GM18502 (cell line): Measurements from ENCODE around the gene WNT6.

Experiments
- ATAC-seq: cut with Tn5 transposase; IDR thresholded peaks from one replicate; pipeline ENCODE4 v1.9.1; 2021; ENCODE audit warnings: mild to moderate bottlenecking; ENCODE audit not compliant: unreplicated experiment, poor library complexity

Gene WNT6

DNA sequence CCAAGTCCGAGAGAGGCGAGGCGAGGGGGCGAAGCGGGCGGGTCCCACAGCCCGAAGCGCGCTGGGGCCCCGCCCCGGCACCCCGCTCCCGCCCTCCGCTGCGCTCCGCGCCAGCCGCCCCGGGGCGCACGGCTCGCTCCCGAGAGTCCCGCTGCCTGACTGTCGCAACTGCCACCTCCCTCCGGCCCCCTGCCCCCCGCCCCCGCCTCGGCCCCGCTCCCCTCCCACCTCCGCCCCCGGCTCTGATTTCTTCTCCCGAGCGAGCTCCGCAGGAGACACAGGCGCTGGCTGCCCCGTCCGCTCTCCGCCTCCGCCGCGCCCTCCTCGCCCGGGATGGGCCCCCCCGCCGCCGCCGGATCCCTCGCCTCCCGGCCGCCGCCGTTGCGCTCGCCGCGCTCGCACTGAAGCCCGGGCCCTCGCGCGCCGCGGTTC is at the start of gene WNT6:
Gene WNT6 (plus strand): TSS at position 250 of the 432 bp plus-strand sequence. CDS start 233 bp downstream, outside the sequence.
- no peak for ATAC-seq

DNA sequence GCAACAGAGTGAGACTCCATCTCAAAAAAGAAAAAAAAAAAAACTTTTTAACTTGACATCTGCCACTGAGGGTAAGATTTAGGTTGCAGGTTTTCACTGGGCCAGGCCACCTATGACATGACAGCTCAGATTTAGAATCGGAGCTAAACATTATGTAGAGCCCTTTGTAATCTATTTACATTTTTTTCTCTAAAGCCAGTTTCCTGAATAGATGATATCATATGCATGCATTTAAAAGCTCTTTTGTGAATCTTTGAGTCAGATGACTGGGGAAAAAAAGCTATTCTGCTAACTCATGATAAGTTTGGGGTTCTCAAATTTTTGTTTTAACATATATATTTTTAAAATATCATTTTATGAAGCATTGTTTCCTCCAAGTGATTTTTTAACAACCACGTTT is 49.3 kb upstream of the WNT6 start:
- no peak for ATAC-seq

DNA sequence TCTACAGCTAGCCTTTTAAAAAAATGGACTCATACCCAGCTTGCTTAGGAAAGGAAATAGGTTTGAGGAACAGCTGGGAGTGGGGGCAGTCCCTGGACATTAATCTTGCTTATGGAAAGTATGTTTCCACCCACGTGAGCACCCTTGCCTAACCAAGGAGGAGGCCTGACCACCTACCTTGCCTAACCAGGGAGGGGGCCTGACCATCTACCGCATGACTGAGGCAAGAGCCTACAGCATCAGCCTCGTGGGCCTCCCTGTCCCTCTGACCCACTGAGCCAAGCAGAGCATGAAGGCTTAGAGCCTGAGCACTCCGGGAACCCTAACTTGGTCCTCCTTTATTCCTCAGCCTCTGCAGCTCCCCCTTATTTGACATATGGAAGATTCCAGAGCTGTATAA is 48.2 kb upstream of the WNT6 start:
- ATAC-seq, result no peak

DNA sequence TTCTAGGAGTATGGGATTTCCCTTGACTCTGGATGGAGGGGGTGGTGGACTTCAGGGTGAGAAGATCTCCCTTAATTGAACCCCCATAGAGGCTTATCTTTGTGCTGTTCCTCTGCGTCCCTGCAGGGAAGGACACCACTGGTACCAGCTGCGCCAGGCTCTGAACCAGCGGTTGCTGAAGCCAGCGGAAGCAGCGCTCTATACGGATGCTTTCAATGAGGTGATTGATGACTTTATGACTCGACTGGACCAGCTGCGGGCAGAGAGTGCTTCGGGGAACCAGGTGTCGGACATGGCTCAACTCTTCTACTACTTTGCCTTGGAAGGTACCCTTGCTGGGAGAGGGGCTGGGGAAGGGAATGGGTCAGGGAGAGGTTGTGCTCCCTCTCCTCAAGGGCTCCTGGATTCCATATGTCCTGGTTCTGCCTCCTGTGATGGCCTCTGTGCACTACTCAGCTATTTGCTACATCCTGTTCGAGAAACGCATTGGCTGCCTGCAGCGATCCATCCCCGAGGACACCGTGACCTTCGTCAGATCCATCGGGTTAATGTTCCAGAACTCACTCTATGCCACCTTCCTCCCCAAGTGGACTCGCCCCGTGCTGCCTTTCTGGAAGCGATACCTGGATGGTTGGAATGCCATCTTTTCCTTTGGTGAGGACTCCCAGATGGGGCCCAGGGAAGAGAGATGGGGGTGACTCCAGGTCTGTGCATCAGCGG is 47.3 kb upstream of the WNT6 start:
- no peak for ATAC-seq

DNA sequence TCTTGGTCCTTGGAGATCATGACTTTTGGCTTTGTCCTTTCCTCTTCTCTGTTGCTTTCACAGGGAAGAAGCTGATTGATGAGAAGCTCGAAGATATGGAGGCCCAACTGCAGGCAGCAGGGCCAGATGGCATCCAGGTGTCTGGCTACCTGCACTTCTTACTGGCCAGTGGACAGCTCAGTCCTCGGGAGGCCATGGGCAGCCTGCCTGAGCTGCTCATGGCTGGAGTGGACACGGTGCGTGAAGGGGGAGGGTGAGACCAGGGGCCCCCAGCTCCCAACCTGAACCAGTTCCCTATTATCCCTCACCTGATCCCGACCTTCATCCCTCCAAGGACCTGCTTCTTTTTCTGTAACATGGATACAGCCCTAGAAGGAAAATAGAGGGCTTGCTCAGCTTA is 46.7 kb upstream of the WNT6 start:
- no peak for ATAC-seq

DNA sequence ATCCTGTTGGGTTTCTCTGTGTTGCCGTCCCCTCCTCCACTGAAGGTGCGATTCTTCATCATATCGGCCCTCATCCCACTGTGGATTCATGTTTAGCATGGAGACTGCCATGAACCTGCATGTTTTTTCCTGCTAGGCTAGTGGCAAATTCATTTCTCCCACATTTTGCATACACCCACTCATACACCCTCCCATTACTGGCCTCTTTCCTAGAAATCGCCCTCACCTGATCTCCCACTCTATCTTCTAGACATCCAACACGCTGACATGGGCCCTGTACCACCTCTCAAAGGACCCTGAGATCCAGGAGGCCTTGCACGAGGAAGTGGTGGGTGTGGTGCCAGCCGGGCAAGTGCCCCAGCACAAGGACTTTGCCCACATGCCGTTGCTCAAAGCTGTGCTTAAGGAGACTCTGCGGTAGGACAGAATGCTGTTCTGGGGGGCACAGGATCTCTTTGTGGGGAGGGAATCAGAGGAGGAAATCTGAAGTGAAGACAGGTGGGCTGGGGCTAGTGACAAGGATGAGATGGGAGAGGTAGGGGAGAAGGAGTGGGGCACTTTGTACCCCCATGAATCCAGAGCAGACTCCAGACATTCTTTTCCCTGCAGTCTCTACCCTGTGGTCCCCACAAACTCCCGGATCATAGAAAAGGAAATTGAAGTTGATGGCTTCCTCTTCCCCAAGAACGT is 45.7 kb upstream of the WNT6 start:
- ATAC-seq, result no peak

DNA sequence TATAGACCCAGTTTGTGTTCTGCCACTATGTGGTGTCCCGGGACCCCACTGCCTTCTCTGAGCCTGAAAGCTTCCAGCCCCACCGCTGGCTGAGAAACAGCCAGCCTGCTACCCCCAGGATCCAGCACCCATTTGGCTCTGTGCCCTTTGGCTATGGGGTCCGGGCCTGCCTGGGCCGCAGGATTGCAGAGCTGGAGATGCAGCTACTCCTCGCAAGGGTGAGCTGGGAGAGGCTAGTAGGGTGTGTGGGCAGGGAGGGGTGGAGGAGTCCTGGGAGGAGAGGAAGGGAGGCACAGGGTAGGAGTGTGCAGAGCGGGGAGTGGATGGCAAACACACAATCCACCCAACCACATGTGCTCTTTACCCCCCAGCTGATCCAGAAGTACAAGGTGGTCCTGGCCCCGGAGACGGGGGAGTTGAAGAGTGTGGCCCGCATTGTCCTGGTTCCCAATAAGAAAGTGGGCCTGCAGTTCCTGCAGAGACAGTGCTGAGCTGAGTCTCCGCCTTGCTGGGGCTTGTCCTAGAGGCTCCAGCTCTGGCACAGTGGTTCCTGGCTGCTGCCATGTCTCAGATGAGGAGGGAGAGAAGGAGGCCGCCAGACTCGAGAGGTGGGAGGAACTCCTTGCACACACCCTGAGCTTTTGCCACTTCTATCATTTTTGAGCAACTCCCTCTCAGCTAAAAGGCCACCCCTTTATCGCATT is 44.9 kb upstream of the WNT6 start:
- ATAC-seq, result no peak

DNA sequence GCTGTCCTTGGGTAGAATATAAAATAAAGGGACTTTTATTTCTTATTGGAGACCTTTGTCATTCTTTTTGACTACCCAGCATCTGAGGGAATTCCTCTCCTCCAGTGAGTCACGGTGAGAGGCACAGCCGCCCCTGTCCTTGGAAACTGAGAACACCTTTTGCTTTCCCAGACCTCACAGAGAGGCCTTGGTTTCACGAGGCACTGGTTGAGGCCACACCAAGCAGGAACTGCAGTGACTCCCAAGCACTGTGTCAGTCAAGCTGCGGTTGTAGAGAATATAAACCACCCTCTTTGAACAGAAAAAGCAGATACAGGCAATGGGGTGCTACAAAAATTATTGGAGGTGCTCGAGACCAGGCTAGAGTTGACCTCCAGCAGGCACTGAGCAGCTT is 44.4 kb upstream of the WNT6 start:
- no peak for ATAC-seq

DNA sequence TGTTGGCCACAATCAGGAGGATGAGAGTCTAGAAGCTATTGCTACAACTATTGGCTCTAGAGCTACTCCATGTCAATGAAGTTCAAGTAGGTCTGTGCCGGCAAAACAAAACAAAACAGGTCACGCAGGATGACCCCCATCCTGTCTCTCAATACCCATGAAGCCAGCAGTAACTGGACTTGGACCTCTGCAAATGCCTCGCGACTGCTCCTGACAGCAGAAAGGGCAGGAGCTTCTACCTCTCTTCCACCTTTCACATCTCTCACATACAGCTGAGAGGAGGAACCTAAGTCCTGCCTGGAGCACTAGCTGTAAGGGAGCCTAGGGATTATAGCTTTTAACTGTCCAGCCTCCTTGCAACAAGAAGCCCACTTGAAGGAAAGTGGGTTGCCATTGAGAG is 44.0 kb upstream of the WNT6 start:
- no peak for ATAC-seq

DNA sequence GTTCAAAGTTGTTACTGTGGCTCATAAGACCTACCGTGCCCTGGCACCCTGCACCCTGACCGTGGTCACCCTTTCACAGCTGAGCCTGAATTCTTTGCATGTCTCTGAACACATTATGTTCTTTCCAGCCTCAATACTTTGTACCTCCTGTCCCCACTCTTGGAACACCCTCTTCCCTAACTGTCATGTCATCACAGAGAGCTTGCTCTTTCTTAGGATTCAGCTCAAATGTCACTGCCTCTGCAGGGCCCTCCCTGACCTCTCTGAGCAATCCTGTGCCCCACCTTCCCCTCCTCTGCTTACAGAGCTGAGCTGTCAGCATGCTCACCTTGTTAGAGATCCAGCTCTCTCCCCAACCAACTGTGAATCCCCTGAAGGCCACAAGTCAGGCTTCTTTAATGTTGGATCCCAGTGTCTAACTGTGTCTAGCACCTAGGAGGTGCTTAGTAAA is 43.0 kb upstream of the WNT6 start:
- ATAC-seq, result no peak

DNA sequence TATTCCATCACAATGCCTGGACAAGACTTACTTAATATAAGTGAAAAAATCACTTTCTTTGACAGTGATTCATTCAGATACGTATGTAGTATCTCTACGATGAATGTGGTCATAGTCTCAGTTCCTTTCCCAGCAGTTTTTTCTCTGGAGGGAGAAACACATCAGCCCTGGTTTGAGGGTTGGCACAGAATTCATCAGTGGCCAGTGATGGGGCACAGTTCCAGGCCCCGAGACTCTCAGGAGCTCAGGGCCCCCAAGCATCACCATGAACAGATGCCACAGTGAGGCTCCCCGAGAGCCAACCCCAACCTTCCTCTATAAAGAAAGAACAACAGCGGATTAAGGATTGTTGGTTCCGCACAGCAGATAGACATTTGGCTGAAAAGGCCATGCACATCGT is 40.5 kb upstream of the WNT6 start:
- ATAC-seq, result no peak

DNA sequence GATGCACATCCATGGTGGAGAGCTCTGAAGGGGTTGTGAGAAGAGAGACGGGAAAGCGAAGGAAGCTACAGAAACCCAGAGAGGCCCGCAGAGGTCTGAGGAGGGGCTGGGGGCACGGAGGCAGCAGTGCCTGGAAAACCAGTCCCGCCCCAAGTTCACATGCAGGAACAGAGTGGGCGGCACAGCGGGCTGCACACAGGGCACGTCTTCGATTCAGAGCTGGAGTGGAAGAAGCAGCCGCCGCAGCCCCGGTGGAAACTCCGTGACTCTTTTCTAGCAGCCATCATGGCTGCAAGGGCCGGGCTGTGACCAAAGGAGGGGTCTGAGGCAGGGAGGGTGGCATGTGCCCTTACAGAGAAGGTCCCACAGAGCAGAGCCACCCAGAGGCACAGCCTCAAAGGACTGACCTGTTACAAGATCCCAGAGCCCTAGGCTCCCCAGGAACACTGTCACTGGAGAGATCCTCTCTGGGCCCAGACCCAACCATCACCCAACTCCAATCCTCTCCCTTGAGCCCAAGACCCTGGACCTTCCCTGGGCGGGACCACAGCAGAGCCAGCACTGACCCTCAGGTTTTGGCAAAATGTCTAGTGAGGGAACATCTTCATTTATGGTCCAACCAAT is 38.7 kb upstream of the WNT6 start:
- ATAC-seq, result no peak

DNA sequence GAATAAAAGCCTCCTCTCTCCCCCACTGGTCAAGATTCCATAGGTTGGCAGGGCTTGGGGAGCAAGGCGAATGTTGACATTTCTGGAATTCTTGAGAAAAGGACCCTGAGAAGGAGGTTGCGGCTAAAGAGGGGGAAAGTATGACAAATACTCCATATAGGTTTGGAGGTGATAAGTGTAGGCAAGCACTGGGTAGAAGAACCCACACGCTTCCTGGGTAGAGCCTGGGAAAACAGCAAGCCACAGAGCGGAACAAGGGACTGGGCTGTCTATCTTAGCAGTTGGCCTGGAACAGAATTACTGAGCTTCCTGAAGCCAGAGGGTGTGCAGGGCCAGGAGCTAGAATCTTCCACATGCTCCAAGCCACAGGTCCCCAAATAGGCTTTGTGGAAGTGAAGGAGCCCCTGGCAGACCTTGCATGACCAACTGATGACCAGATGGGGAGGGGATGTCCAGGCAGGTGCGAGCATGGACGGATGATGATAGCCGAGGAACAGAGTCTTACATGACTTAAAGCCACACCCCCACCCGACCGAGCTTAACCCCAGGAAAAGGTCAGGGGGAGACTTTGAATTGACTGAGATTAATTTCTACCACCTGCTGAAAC is 37.9 kb upstream of the WNT6 start:
- ATAC-seq, result no peak

DNA sequence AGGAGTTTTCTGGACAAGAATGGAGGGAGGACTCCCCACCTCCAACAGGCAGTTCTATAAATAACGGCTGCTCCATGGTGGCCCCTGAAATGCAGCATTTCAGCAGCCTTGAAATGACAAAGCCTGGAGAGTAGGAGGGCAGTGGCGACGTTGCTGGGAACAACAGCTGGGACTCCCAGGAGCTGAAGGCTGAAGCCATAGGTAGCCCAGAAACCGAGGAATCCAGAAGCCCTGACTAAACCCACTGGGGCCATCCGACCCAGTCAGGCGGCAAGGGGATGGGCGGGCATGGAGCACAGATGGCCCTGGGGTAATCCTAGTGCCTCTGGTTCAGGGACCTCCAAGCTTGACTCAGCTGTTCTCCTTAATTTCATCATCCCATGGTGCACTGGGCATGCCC is 37.0 kb upstream of the WNT6 start:
- no peak for ATAC-seq

DNA sequence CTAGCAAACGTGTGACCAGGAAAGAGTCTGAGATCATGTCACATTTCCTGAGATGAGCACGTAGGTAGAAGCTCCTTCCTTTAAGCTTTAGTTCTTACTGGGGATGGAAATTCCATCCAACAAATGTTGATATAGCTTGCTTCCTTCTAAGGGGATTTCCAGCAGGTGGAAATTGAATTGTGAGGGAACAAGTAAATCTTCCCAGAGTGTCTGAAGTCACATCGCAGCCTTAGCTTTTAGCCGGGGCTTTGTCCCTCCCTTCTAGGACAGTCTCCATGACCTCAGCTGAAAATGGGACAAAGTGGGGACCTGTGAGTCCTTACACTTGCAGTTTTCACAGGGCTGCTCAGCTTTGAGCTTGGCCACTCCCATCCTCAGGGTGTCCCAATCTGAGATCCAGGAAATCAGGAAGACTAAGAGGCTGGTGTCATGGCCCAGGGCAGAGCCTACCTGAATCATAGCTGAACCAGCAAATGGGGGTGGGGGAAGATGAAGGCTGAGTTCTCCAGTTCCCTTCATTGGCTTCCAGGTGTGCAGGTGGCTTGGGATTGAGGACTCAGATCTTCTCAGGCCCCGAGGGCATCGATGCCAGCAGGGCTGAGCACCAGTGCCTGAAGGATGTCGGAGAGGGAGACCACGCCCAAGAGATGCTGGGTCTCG is 36.3 kb upstream of the WNT6 start:
- ATAC-seq, result no peak

DNA sequence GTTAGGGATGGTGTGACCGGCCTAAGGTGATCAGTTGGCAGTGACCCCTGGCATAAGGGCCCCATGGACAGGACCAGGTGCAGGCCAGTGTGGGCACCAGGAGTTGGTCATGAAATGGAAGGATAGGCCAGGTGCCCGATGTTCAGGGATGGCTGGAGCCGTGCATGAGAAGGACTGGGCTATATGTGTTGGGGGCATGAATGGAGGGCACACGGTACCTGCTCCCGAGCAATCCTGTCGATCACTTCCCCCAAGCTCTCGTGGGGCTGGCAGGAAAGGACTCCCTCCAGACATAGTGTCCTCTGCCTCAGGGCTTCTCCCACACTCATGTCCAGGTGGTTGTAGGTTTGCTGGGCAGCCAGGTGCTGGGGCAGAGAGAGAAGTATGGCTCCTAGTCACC is 35.6 kb upstream of the WNT6 start:
- ATAC-seq, result no peak

DNA sequence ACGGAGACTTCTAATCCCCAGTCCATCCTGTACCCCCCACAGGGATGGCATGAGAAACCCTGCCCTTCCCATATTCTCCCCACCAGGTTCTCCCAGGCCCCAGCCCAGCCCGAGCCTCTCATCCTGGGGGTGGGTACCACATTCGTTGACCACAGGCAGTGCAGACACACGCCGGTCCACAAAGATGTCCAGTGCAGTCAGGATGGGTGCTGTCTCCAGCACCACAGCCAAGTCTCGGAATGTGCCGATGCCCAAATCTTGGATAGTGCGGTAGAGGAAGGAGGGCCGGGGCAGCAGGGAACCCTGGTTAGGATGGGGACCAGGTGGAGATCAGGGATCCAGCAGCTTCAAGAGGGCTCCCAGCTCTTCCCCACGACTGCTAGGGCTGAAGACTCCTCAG is 32.8 kb upstream of the WNT6 start:
- ATAC-seq, result no peak

DNA sequence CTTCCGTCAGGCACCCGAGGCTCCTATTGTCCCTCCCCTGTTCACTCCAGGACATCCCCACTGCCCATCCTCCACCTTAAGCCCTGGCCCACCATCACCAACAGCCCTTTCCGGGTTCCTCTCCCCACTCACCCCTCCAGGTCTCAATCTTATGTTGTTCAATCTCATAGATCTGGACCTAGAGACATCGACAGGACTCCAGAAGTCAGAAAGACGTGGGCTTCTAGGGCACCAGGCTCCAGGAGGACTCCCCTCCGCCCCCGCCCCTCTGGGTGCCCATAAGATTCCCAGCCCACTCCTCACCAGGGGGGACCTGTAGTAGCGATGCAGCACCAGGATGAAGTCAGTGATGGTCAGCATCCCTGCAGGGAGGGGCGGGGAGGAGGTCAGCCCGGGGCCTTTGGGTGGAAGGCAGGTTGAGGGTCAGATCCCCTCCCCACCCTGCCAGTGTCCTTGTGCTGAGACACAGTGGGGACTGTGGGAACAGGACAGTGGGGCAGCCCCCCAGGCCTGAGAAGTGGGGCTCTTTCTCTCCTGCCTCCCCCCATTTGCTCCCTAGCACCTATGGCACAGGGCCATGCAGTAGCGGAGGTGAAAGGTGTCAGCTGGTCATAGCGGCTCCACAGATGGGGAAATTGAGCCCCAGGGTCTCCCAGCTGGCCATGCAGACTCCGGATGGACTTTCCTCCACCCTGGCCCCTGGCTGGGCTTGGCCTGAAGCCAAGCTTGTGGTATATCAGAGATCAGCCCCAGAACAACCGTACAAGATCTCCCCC is 31.7 kb upstream of the WNT6 start:
- ATAC-seq, result no peak

DNA sequence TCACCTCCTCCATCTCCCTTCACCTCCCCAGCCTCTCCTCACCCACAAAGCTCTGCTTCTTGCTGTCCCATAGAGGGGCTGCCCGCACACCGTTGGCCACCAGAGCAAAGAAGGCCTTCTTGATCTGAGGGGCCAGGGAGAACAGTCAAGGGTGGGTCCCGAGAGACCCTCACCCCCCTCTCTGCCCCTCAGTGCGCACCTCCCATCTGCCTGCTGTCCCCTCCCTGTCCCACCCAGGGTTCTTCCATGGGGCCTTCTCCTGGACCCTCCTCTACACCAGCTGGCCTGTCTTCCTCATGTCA is 31.2 kb upstream of the WNT6 start:
- no peak for ATAC-seq
